Ureter (tissue), 1 donor: ENCODE measurements around the gene SNRNP40. TPM values are rescaled to one million over a fixed set of nuclear protein-coding genes. Genes with fewer than 3 reads are reported as not detected.

ENCODE experiments used
- DNase-seq: peaks from one replicate; pipeline ENCODE4 v3.0.0-alpha.2; 2020; ENCODE audit warnings: low spot score
- total RNA-seq: library from RNA; stranded (reverse); gene quantifications from one replicate; pipeline ENCODE4 v1.2.4, GENCODE V29; 2023
- donor health status: DM: yes; HTN: yes; CAD: no.

The SNRNP40 gene
- total RNA-seq, 1 donor from 2014 or later = 67.6 TPM

DNA sequence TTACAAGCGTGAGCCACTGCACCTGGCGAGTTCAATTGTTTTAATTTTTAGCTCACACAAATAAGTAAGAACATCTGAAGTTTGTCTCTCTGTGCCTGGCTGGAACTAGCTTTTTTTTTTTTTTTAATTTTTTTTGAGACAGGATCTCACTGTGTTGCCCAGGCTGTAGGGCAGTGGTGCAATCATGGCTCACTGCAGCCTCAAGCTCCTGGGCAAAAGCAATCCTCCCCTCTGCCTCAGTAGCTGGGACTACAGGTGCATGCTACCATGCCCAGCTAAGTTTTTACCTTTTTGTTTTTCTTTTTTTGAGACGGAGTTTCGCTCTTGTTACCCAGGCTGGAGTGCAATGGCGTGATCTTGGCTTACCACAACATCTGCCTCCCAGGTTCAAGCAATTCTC lies 64.8 kb downstream of the SNRNP40 start:
- DNase-seq = no peak

DNA sequence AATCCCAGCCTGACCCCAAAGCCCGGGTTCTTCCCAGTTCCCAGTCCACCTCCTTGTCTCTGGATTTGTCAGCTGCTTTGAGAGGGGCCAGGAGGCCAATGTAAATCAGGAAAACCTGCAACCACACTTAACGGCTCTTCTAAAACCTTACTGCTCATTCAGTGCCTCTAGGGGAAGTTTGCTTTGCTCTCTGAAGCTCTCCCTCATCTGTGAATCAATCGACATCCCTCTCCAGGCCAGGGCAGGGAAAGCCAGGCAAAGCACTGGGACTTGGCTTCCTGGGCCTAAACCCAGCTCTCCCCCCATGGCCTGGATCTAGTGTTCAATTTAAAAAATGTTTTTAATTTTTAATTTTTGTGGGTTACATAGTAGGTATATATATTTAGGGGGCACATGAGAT lies 66.2 kb downstream of the SNRNP40 start:
- no peak for DNase-seq

DNA sequence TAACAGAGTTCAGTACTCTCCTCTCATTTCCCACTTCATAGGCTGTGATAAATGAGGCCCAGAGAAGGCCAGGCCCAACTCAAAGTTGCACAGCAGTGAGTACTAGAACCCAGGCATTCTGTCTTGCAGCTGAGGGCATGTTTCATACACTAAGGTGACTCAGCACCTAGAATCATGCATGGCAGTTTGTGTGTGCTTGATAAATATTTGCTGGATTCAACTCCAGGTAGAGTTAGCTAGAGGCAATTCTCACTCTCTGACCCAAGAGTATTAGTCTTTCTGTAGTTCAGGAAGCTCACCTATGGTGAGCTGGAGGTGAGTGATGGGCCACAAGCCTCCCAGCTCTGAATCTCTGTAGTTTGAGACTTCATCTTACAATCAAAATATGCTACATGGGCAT lies 67.6 kb downstream of the SNRNP40 start:
- no peak for DNase-seq

DNA sequence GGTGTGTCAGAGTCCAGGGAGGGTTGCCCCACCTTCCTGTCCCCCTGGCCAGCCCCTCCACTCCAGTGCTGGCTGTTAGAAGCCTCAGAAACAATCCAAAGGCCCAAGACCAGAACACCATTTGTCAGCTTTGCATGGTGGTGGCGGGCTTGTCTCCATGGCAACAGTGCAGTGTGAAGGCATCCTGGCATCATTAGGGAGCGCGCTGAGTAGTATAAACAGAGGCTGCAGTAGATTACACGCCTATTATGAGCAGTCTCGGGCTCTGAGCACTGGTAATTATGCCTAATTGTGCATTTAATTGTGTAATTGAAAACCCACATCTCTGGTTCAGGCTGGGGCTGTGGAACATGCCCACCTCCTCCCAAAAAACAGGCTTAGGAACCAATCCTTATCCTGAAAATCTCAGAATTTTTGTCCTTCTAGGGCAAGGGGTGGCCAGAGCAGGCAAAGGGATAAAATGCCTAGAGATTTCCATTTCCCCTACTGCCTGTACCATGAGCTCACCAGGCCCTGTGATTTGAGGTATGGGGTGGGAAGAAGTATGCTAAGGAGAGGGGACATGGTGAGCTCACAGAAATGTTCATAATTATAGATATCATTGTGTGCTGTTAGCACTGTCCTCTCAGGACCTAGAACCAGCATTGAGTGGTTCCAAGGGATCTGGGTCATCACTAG lies 68.6 kb downstream of the SNRNP40 start:
- DNase-seq = no peak

DNA sequence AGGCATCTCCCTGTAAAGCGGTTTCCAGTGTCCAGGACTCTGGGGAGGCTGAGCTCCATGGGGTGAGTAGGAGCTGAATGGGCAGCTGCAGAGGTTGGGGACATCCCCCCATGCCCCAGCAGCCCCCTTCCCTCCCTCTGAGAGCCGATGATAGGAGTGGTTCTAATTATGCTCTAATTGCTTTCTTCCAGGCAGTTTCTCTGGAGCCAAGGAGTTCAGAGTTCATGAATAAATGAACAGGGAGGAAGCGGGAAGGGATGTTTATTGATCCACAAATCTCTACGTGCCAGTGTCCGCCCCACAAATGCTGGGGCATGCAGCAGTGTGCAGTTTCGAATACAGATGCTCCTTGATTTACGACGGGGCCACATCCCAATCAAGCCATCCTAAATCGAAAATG lies 72.5 kb downstream of the SNRNP40 start:
- DNase-seq = no peak

DNA sequence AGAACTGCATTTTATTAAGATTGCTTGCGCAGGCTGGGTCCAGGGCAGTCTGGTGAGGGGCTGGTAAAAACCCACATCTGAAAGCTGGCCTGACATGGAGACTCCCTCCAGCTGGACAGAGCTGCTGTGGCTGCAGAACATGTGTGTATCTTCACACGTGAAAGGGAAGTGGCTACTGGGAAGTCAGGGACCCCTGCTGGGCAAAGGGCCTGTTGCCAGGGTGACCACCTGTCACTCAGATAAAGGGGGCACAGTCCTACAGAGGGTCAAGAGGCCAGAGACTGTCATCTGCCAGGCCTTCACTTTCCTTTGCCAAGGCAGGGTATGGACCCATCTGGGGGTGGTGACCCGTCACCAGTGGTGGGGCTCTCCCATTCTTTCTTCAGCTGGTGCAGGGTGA lies 74.4 kb downstream of the SNRNP40 start:
- no peak for DNase-seq

DNA sequence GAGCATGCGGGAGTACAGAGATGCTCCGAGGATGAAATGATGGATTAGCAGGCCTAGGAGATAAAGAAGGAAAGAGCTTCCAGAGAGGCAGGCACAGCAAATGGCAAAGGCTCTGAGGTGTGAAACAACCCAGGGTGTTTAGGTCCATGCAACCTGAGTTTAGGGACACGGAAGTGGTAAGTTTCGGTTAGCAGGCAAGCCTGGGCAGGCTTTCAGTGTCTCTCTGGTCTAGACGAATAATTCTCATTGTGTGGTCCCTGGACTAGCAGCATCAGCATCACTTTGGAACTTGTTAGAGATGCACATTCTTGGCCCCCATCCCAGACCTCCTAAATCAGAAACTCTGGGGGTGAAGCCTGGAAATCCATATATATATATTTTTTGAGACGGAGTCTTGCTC lies 75.5 kb downstream of the SNRNP40 start:
- DNase-seq = no peak

DNA sequence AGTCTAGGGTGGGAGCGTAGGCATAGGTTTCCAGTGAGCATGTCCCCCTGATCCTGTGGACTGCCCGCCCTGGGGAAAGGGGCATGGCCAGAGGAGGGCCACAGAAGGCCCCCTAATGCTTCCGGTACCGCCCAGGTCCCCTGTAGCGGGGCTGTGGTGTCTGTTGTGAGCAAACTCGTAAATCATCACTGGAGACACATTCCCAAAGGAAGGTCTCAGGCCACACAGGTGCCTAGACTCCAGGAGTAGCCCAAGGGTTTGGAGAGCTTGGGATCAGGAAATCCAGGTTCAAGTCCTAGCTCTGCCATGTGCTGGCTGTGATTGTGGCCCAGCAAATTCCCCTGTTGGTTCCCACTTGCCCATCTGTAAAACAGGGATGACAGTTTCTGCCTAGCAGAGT lies 77.1 kb downstream of the SNRNP40 start:
- no peak for DNase-seq

DNA sequence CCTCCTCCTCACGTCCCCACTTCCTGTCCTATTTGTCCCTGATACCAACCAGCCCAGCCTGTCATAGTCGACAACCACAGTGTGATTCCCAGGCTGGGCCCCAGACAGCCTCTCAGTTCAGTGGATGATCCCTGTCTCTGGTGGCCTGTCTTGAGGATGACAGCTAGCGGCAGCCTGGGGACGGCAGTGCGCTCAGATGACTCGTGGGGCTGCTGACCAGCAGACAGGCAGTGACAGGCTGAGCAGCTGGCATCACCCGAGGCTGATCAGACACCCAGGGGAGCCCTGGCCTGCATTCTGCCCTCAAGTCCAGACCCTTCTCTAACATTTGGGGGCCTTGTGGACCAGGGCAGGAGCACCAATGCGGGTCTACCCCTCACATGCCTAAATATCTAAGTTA lies 77.9 kb downstream of the SNRNP40 start:
- no peak for DNase-seq

DNA sequence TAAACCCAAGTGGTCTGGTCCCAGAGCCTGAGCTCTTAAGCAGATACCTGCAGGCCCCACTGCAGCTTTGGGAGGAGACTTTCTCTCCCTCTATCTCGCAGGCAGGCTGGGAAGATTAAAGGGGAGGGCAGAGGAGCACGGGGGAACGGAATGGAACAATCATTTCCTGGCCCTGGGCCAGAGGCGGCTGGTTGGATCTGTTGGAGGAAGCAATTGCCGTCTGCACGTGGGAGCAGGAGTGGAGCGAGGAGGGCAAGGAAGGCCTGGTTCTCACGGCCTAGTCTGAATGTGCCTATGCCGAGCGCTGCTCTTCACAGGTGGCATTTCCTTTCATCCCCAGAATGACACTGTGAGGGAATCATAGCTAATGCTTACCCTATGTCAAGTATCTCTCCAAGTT lies 80.6 kb downstream of the SNRNP40 start:
- DNase-seq = peak; percentile 75

DNA sequence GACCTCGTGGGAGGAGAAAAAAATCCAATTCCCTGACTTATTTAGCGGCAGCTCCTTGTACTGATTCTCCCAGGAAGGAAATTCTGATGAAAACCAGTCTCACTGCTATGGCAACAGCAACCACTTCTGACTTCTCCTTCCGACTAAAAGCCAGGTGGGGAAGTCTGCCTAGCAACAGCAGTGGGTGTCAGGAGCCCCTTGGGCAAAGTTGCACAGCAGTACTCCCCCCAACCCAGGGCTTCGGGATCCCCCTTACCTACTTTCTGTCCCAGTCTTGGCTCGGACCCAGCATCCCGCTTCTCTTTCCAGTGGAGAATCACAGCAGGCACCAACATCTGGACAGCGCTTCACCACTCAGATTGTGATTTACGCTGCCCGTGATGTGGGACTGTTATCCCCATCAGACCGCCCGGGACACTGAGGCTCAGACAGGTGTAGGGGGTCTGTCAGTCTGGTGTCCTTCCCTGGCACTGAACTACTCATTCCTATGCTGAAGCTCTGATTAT lies 81.5 kb downstream of the SNRNP40 start:
- no peak for DNase-seq

DNA sequence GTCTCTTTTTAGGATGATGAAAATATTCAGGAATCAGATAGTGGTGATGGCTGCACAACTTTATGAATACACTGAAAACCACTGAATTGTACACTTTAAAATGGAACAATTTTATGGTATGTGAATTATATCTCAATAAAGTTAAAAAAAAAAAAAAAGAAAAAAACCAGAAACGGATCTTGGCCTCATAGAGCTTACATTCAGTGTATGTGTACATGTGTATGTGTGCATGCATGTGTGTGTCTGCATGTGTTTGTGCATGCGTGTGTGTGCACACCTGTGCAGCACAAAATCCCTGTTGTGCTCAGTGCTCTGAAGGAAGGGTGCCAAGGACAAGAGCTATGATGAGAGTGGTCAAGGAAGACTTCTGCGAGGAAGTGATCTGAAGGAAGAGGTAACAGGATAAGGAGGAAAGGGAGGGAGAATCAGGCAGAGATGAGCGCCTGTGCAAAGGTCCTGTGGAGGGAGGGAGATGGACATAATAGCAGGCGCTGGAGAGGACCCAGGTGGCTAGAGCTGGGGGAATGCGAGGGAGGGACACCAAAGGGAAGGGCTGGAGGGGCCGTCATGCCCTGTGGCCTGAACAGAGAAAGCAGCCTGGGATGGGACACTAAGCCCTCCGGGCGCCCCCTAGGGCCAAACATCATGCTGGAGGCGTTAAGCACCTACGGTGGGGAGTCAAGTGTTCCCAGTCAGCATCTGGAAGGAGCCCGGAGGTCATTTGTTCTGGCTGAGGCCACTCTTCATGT lies 82.1 kb downstream of the SNRNP40 start:
- no peak for DNase-seq

Other genes with a start within 250 kb of the SNRNP40 start
- gene PUM1, start 231.1 kb downstream of the SNRNP40 start, total RNA-seq = 174 TPM
- gene NKAIN1, start 56.9 kb downstream of the SNRNP40 start, total RNA-seq = not detected
- gene ZCCHC17, start 244 bp upstream of the SNRNP40 start, total RNA-seq = 22.0 TPM
- gene FABP3, start 76.3 kb upstream of the SNRNP40 start, total RNA-seq = 15.9 TPM
- 237 TPM for gene SERINC2, start 116.4 kb upstream of the SNRNP40 start, total RNA-seq